ENCODE results near the gene MAF. TPM values are rescaled to one million over a fixed set of nuclear protein-coding genes. Genes with fewer than 3 reads are reported as not detected.

MAF gene
- total RNA-seq, 2 donors from 2014 or later = 130 to 139 TPM

DNA sequence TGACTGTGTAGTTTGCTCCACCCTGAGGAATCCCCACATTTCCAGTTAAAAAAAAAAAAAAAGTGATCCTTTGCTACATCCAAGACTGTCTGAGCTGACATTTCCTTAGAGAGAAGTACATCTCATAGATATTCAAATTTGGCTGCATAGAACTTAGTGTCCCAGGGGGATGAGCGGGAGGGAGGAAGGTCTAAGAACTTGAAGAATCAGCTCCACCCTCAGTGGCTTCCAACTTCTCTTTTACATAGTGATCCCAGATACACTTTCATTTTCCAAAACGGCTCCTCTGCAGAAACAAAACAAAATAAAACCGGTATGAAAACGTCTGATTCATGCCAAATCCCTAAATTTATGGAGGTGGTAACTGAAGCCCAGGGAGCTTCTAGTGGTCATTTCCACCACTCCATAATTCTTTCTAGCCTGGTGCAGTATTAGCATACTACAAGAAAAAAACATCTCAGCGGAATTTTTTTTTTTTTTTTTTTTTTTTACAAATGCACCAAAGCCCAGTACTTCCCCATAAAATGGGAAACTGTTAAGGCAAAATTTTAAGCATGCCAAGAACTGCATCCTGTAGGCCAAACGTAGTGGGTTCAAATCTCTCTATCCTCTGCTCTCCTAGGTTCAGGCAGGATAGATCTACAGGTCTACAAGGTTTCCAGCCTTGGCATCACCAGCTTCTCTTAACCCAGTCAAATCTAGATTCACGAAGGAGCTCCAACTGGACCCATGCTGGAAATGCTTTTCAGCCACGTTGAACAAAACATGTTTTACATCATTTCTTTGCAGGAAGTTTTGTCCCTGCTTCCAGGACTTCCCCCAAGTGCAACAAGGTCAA is 29.3 kb downstream of the MAF start:
- Mint-ChIP-seq H3K27me3 (peaks cover 29% of the 10 kb centered on the region), H3K36me3 (ENCODE audit: low read depth) (peaks cover 2% of the 10 kb centered on the region), H3K4me3 (no peak overlapping the region), H3K27ac (no peak overlapping the region), H3K4me1 (no peaks in the 10 kb centered on the region)
- ATAC-seq (no peak), DNase-seq (no peak)
- H3K9me3 ChIP-seq (ENCODE audit: control insufficient read depth, low read length, poor library complexity, severe bottlenecking) = no peaks in the 10 kb centered on the region

DNA sequence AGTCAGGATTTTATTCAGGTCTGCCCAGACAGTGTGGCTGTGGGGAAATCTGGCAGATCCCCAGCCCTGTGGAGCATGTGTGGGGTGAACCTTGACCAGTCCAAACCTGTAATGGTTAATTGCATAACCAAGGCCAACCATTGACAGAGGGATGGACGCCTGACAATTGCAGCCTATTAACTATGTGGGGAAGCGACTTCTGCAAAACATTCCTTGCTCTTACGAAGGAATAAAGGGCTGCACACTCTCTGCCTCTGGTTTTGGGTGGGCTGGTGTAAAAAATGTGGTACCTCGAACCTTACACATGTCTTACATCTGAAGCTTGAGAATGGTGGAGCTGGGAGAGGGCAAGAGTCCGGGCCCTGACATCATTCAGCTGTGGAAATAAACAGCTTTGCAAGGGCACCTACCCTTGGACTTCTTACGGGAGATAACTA is 35.8 kb downstream of the MAF start:
- Mint-ChIP-seq H3K4me3 (no peak overlapping the region), H3K27me3 (no peaks in the 10 kb centered on the region), H3K36me3 (ENCODE audit: low read depth) (peaks cover 2% of the 10 kb centered on the region), H3K27ac (no peak overlapping the region), H3K4me1 (no peaks in the 10 kb centered on the region)
- no peaks in the 10 kb centered on the region for H3K9me3 ChIP-seq (ENCODE audit: control insufficient read depth, low read length, poor library complexity, severe bottlenecking)
- ATAC-seq (no peak), DNase-seq (no peak)

DNA sequence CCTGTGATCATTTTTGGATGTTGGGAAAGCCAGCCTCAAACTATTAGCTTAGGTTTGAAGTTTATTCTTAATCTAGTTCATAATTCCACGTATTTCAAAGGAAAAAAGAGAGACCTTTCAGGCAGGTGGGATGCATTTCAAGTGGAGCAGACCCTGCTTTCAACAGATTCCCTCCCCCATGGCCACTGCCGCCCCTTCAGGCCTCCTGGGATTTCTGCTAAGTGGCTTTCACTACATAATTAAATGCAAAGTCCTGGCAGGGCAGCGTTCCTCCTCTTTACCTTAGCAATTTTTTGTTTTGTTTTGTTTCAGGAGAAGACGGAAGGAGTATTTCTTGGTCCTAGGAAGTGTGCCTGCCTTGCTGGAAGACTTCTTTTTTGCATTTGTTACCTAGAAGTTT is 36.6 kb downstream of the MAF start:
- DNase-seq (no peak), ATAC-seq (no peak)
- H3K9me3 ChIP-seq (ENCODE audit: control insufficient read depth, low read length, poor library complexity, severe bottlenecking) = no peaks in the 10 kb centered on the region
- no peak overlapping the region for H3K4me3 Mint-ChIP-seq
- H3K36me3 Mint-ChIP-seq (ENCODE audit: low read depth) = peaks cover 2% of the 10 kb centered on the region
- no peaks in the 10 kb centered on the region for H3K4me1 Mint-ChIP-seq
- H3K27me3 Mint-ChIP-seq = no peaks in the 10 kb centered on the region
- no peak overlapping the region for H3K27ac Mint-ChIP-seq

DNA sequence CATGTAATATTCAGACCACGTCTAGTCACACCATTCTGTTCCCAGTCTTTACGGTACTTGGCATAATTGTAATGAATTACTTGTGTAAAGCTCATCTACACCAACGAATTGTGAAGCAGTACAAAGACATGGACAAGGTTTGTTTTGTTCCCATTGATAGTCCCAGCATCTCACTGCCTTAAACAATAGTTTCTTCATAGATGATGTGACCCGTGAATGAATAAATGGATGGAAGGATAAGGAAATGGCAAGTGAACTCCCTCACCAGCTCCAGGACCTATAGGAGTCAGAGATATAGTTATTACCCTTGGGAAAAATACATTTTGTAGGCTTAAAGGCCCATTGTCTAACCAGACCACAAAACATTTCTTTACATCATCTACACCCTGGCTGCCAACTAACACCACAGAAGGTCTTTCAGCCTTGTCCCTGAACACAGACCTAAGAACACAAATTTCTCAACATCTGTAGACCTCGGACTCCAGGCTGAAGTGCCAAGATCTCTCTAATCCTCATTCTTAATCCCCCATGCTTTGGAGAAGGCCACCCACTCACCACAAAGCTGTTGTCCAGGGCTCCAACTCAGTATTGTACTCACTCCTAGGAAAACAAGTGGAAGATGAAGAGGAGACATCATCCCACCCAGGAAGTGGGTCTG is 38.2 kb downstream of the MAF start:
- H3K27me3 Mint-ChIP-seq = no peaks in the 10 kb centered on the region
- no peak overlapping the region for H3K27ac Mint-ChIP-seq
- DNase-seq (no peak), ATAC-seq (no peak)
- H3K9me3 ChIP-seq (ENCODE audit: control insufficient read depth, low read length, poor library complexity, severe bottlenecking) = no peaks in the 10 kb centered on the region
- no peaks in the 10 kb centered on the region for H3K4me1 Mint-ChIP-seq
- H3K36me3 Mint-ChIP-seq (ENCODE audit: low read depth) = peaks cover 2% of the 10 kb centered on the region
- H3K4me3 Mint-ChIP-seq = no peak overlapping the region

DNA sequence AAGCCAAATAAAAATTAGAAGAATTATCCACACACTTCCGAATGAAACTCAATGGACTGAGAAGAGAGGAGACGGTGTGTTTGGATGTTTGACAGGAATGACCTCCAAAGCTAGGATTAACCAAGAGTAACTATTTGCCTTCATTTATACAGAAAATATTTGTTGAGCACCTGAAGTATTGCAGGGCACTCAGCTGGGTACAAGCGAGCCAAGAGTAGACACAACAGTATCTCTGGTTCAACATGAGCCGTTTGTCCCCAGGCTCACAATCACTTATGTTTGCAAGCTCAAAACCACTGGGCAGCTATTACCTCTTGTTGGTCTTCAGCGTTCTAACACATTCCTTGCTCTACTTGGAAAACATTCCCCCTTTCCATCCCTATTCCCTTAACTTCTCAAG is 38.8 kb downstream of the MAF start:
- peaks cover 2% of the 10 kb centered on the region for H3K36me3 Mint-ChIP-seq (ENCODE audit: low read depth)
- no peak overlapping the region for H3K4me3 Mint-ChIP-seq
- DNase-seq = no peak
- no peaks in the 10 kb centered on the region for H3K9me3 ChIP-seq (ENCODE audit: control insufficient read depth, low read length, poor library complexity, severe bottlenecking)
- no peak overlapping the region for H3K27ac Mint-ChIP-seq
- no peak for ATAC-seq
- no peaks in the 10 kb centered on the region for H3K27me3 Mint-ChIP-seq
- H3K4me1 Mint-ChIP-seq = no peaks in the 10 kb centered on the region

DNA sequence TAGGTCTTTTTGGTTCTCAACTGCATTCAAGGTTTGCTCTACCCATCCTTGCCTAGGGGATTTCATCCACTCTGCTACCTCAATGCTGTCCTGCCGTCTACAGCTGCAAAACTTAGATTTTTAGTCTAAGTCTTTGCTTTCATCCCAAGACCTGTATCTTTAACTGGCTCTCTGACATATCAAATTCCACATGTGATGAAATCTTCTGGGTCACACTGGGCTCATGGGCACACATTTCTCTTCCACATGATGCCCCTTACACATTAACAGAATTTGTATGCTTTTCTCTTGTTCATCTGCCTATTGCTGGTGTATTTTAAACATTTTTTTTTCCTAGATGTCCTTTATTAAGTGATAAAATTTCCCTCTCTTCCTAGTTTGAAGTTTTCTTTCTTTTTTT is 39.6 kb downstream of the MAF start:
- H3K4me3 Mint-ChIP-seq = no peak overlapping the region
- H3K9me3 ChIP-seq (ENCODE audit: control insufficient read depth, low read length, poor library complexity, severe bottlenecking) = no peaks in the 10 kb centered on the region
- H3K4me1 Mint-ChIP-seq = no peaks in the 10 kb centered on the region
- no peak for ATAC-seq
- H3K36me3 Mint-ChIP-seq (ENCODE audit: low read depth) = peaks cover 2% of the 10 kb centered on the region
- H3K27me3 Mint-ChIP-seq = no peaks in the 10 kb centered on the region
- H3K27ac Mint-ChIP-seq = no peak overlapping the region
- DNase-seq = no peak

DNA sequence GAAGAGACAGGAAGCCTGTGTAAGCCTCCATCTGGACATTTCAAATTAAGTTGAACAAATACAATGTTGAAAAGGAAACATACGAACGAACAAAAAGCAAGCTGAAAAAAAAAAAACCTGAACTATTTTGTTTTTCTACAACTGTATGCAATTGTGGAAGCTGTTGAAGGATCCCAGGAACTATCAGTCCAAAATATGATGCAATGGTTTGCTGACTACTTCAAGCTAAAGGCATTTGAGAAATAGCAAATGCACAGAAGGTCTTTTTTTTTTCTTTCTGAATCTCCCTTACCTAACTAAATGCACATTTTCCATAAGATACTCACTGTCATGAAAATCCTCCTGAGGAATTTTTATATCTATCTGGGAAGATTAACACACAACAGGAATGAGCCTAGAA is 40.2 kb downstream of the MAF start:
- Mint-ChIP-seq H3K27me3 (no peaks in the 10 kb centered on the region), H3K36me3 (ENCODE audit: low read depth) (peaks cover 2% of the 10 kb centered on the region), H3K27ac (no peak overlapping the region), H3K4me1 (no peaks in the 10 kb centered on the region), H3K4me3 (no peak overlapping the region)
- ATAC-seq = no peak
- no peaks in the 10 kb centered on the region for H3K9me3 ChIP-seq (ENCODE audit: control insufficient read depth, low read length, poor library complexity, severe bottlenecking)
- DNase-seq = no peak

DNA sequence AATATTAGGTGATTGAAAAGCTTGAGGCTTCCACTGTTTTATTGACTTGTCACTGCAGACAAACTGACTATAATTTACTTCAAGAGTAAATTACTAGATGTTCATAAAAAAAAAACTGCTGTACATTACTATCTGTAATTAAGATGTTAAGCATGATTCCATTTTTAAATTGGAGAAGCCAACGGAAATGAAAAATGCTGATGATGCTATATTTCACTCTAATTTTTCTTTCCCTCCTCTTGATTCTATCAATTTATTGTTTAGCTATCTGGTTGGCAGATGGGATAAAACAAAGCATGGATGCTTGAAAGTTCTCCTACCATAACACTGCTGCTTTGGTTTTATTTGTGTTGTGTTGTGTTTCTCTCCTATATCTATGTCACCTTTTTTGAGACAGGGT is 41.0 kb downstream of the MAF start:
- Mint-ChIP-seq H3K36me3 (ENCODE audit: low read depth) (peaks cover 2% of the 10 kb centered on the region), H3K4me3 (no peak overlapping the region), H3K4me1 (no peaks in the 10 kb centered on the region), H3K27me3 (no peaks in the 10 kb centered on the region), H3K27ac (no peak overlapping the region)
- H3K9me3 ChIP-seq (ENCODE audit: control insufficient read depth, low read length, poor library complexity, severe bottlenecking) = no peaks in the 10 kb centered on the region
- no peak for ATAC-seq
- DNase-seq = no peak

DNA sequence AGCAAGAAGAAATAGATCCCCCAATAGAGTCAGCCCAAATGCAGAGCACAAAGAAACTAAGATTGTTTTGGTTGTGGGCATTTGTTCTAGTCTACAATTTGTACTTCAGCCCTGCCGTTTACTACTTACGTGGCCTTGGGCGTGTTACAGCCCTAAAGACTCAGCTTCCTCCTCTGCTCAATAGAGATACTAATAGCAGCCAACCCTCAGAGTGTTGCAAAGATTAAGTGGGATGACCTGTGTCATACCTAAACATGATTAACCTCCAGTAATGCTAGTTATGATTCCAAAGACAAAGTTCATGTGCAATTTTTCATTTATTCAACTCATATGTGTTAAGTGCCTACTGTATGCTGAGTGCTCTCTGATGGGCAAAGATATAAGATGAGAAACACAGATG is 43.1 kb downstream of the MAF start:
- no peaks in the 10 kb centered on the region for H3K9me3 ChIP-seq (ENCODE audit: control insufficient read depth, low read length, poor library complexity, severe bottlenecking)
- DNase-seq (no peak), ATAC-seq (no peak)
- Mint-ChIP-seq H3K4me3 (no peak overlapping the region), H3K4me1 (no peaks in the 10 kb centered on the region), H3K36me3 (ENCODE audit: low read depth) (peaks cover 2% of the 10 kb centered on the region), H3K27me3 (peaks cover 4% of the 10 kb centered on the region), H3K27ac (no peak overlapping the region)

DNA sequence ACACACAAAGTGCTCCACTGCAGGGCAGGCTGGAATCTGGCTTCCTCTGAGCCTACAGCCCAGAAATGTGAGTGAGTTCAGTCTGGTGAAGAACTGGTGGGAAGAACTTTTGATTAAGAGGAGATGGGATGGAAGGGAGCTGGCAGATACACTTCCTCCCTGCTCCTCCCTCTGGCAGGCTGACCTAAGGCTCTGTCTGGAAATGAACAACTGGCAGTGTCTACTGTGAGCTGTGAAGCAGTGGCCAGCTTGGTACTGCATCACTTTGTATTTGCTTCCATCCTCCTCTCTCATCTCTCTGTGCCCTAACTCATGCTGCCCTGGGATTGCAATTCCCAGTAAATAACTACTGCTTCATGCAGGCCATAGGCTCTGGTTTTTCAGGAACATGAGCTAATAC is 45.6 kb downstream of the MAF start:
- H3K9me3 ChIP-seq (ENCODE audit: control insufficient read depth, low read length, poor library complexity, severe bottlenecking) = no peaks in the 10 kb centered on the region
- H3K36me3 Mint-ChIP-seq (ENCODE audit: low read depth) = no peaks in the 10 kb centered on the region
- DNase-seq (no peak), ATAC-seq (no peak)
- H3K27ac Mint-ChIP-seq = no peak overlapping the region
- peaks cover 13% of the 10 kb centered on the region for H3K27me3 Mint-ChIP-seq
- no peak overlapping the region for H3K4me3 Mint-ChIP-seq
- H3K4me1 Mint-ChIP-seq = no peaks in the 10 kb centered on the region

DNA sequence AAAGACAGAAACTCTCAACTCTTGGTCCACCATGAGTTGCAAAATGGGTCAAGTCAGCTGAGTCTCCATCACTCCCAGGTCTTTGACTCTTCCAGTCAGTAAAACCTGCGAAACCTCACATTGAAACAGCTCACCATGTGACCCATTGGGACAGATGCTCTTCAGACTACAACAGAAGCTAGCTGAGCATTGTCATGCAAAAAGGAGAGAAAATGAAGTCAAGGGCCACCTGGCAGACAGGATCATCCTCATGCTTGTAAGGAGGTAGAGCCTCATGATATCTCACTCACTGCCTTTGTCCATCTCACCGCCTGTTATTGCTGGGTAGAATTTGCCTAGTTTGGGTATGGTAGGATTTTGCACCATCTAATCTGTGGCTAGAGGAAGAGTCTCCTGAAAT is 50.2 kb downstream of the MAF start:
- DNase-seq (no peak), ATAC-seq (no peak)
- Mint-ChIP-seq H3K27me3 (peaks cover 15% of the 10 kb centered on the region), H3K36me3 (ENCODE audit: low read depth) (no peaks in the 10 kb centered on the region), H3K4me3 (no peak overlapping the region), H3K4me1 (no peaks in the 10 kb centered on the region), H3K27ac (no peak overlapping the region)
- no peaks in the 10 kb centered on the region for H3K9me3 ChIP-seq (ENCODE audit: control insufficient read depth, low read length, poor library complexity, severe bottlenecking)

DNA sequence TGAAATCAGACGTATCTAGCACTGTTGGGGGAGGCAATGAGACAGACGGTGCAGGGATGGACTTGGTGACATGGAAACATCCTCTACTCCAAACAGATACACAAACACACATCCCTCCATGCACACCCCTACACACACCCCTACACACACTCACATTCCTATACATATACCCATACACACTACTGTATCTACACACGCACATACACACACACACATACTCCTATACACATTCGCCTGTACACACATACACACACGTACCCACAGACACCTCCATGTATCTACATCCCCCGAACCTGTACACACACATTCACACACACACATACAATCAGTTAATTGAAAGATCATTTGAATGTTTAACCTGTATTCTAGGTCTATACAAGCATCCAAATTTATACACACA is 53.5 kb downstream of the MAF start:
- DNase-seq (no peak), ATAC-seq (no peak)
- no peaks in the 10 kb centered on the region for H3K9me3 ChIP-seq (ENCODE audit: control insufficient read depth, low read length, poor library complexity, severe bottlenecking)
- H3K36me3 Mint-ChIP-seq (ENCODE audit: low read depth) = no peaks in the 10 kb centered on the region
- no peaks in the 10 kb centered on the region for H3K4me1 Mint-ChIP-seq
- H3K27ac Mint-ChIP-seq = no peak overlapping the region
- H3K27me3 Mint-ChIP-seq = peaks cover 11% of the 10 kb centered on the region
- no peak overlapping the region for H3K4me3 Mint-ChIP-seq
